Stimulated activated CD4-positive, alpha-beta T cell treated with anti-CD3 and anti-CD28 coated beads, Interleukin-4, amount 100 ng/mL, for 1 hour (primary cell): ENCODE measurements around the gene RASSF3.
"Not testable (repeated sequence)": the region's sequence is repeated elsewhere in the genome, so short reads cannot be mapped to it uniquely, and the experiment has no call there.

Experiments
- DNase-seq: peaks from one replicate; pipeline ENCODE4 v3.0.0-alpha.2; 2020

RASSF3 gene

DNA sequence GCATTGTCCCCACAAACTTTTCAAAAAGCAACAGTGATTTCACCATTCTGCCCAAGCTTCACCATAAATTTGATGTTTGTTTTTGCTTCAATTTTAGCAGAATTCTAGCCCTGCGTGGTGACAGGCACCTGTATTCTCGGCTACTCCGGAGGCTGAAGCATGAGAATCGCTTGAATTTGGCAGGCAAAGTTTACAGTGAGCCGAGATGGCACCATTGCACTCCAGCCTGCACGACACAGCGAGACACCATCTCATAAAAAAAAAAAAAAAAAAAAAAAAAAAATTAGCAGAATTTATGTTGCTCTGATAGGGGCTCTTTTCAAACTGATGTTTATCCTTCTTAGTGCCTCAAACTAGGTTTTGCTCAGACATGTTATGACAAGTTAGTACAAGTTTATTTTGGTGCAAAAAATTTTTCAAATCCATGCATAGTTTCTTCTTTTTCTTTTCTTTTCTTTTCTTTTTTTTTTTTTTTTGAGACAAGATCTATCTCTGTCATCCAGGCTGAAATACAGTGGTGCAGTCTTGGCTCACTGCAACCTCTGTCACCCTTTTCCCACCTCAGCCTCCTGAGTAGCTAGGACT lies 24.3 kb downstream of the RASSF3 start:
- no peak for DNase-seq

DNA sequence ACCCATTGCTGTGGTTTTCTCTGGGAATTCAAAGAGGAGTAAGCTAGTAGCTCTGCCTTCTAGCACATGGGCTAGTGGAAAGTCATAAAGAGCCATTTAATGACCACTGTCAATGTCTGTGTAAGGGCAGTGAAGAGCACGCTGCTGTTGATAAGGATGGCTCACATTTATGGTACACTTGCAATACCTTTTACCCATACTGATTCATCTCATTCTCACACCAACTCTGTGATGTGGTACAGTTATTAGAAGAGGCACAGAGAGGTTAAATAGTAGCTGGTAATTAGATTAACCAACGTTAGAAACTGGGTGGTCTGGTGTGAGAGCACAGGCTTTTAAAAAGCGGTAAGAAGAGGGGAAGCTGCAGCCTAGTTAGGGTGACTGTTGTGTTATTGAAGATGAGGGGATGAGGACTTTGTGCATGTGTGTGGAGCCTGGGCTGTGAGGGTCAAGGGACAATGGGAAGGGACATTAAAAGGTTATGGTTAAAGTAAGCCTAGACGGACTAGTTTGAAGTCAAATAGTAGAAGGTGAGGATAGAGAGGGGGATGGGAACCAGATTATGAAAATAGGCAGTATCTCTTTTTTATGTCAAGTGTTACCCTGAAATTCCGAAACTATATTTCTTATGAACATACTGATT lies 25.2 kb downstream of the RASSF3 start:
- DNase-seq = no peak

DNA sequence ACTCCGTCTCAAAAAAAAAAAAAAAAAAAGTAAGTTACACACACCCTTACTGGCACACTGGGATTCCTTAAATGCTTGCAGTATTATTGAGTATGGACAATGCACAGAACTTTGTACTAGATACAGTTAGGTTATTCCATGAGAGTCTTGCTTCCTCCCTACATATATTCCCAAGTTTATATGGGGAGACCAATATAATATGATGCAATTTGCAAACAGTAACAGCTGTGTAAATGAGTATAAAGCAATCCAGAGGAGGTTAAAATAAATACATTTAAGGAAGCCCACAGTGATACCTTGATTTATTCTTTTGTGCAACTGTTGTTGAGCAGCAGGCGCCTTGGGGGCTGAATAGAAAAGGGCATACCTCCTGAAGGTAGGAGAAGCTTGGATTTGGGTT lies 26.6 kb downstream of the RASSF3 start:
- DNase-seq = no peak

- no peak for DNase-seq
Measured at GRCh38 chr12:64639466-64639865, 29.2 kb downstream of the RASSF3 start.

GRCh38 chr12:64646318-64646717 lies 36.0 kb downstream of the RASSF3 start:
- no peak for DNase-seq

- no peak for DNase-seq
Measured at GRCh38 chr12:64649487-64649886, 39.2 kb downstream of the RASSF3 start.

DNA sequence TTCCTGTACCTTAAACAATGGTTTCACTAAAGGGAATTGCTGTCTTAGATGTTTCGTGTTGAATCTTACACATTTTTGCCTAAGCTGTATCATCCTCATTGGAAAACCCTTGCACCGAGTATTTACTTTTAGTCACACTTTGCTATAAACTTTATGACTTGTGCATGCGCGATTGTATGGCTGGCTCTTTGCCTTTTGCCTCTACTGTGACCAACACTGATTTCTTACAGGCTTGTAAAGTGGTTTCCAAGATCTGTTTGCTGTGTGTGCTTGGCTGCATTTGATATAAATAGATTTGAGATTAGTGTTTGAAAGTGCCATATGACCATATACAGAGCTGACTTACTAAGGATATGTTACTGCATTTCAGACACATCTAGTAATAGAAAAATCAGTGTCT lies 40.5 kb downstream of the RASSF3 start:
- no peak for DNase-seq

- DNase-seq = no peak
Measured at GRCh38 chr12:64652346-64652745, 42.1 kb downstream of the RASSF3 start.

DNA sequence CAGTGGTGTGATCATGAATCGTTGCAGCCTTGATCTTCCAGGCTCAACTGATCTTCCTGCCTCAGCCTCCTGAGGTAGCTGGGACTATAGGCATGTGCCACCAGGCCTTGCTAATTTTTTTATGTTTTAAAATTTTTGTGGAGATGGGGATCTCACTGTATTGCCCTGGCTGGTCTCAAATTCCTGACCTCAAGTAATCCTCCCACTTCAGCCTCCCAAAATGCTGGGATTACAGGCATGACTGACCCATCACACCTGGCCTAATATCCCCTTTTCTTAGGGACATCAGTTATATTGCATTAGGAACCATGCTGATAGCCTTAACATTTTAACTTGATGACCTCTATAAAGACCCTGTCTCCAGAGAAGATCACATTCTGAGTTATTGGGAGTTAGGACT lies 42.8 kb downstream of the RASSF3 start:
- no peak for DNase-seq

- DNase-seq = not testable (repeated sequence)
Measured at GRCh38 chr12:64653907-64654306, 43.6 kb downstream of the RASSF3 start.

DNA sequence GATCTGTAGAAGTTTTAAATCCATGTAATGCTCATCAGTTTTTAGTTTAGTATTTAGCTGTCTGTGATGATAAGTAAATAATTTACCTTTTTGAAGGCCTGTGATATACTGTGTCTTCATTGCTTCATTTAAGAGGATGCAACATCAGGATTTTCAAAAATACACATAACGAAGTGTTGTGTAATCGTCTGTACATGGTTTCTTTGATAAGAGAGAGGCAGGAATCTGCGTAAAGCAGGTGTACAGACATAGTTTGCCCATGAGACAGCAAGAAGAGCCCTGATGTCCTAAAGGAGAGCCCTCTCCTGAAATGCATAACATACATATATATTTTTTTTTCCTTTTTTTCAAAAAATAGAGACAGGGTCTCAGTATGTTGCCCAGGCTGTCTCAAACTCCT lies 44.8 kb downstream of the RASSF3 start:
- DNase-seq = no peak

DNA sequence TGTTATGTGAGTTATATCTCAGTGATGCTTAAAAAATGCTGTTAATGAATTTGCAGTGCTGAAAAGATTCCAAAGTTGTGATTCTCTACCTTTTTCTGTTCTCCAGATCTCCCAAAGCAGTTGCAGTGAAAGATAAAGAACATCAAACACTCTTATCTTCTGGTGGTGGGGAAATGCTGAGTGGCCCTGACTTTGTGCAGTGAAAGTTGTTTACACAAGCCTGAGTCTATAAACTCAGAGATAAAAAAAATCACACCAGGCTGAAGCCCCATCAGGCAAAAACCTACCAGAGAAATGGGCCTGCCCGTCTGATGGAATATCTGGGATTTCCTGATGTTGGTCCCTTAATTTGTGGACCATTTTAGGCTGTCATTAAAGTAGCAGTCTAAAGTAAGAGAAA lies 46.1 kb downstream of the RASSF3 start:
- DNase-seq = no peak

- no peak for DNase-seq
Measured at GRCh38 chr12:64658892-64659481, 48.7 kb downstream of the RASSF3 start.

DNA sequence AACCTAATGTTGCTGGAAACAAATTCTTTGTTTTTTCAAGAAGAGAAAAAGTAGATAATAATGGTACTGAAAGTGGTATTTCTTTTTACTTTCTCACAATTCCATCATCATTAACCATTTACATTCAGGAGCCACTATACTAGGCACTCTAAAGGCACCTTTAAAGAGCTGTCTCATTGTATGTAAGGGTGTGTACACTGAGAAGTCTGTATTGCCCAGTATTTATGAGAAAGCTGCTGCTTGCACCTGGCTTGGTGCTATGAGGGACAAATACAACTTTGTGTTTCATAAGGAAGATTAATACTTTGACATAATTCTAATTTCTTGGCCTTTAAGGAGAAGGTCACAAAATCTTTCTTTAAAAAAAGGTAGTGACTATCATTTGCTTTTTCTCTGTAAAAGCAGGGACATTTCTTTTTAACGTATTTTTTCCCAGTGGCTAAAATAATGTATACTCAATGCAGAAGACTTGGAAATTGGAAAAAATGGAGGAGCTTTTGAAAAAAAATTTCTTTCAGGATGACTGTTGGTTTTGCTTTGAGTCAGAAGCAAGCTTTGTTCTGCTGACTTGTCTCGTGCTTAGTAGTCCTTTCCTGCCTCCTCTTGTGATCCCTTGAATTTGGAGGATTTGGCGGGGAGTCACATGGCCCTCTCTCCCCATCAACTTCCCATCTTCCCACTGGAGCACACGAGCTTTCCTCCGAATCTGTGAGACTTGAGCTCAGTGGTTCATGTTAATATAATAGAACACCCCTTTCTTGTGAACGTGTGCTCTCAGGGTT lies 50.1 kb downstream of the RASSF3 start:
- DNase-seq = no peak

DNA sequence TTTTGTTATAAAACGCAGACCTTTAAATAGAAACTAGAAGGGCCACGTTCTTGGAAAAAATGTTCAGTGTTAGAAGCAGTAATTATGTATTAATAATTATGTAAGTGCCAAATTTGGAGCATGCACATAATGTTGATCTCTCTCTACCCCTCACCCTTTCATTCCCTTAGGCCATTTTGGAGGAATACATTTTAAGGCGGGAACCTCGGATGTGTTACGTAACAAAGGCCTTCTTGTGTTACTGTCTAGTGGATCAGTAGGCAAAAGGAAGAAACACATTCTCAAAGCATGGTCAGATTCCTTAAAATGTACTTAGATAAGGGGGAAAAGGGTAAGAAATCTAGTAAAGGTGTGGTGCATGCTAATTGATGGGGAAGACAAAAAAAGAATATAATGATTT lies 52.7 kb downstream of the RASSF3 start:
- DNase-seq = no peak

DNA sequence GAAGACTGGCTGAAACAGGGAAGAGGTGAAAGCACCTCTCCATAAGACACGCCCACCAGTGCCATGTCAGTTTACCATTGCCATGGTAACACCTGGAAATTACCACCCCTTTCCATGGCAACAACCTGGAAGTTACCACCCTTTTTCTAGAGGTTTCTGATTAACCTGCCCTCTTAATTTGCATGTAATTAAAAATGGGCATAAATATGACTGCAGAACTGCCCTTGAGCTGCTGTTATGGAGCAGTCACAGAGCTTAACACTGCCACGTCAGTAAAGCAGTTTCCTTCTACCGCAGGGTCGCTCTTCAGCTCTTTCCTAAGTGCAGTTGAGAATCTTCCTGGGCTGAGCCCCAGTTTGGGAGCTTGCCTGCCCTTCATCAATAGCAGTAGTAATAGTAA lies 55.2 kb downstream of the RASSF3 start:
- no peak for DNase-seq

DNA sequence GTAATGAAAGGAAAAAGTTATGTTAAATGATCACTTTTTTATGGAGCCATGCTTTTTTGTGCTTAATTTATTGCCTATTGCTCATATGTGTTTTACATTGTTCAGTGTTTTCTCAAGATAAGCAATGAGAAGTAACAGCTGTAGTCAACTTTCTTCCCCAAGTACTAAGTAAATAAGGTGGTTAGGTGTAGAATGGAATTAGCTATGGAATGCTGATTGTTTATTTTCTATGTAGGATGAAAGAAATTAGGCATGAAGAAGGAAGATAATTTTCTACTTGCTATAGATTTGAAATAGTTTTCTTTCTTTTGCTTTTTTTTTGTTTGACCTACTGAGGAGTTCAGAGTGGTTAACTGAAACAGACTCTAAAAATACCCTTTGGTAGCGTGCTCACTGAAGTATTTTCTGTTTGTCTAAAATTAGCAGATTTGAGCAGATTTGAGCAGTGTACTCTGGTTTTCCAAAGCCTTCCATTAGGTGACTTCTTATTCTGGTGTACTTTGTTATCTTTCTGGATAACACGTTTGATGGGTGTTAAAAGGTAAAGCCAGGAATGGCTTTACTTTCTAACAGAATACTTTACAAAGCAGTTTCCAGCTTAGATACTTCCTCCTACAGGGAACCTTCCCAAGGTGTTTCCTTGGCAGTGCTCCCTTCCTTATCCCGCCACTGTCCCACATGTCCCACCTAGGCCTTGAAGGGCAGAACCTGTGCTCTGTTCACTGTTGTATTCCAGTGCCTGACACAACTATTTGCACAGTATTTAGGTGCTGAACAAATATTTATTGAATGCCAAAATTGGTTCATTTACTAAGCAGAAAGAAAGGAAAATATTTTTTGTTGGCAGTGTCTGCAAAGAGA lies 56.0 kb downstream of the RASSF3 start:
- no peak for DNase-seq

DNA sequence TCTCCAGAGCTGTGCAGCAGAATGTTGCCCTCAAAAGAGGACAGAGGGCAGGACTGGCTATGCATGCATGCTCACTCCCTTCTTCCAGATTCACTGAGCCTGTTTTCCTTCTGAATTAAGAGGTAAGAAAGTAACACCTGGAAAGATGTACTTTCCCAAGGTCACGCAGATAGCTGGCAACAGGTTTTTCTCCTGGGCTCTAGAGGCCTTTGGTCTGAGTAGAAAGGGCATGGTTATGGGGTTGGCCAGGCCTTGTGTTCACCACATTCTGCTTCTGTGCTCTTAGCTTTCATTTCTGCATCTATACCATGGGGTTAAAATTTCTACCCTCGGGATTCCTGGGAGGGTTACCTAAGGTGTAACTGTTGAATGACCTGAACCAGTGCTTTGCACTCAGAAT lies 57.5 kb downstream of the RASSF3 start:
- DNase-seq = no peak

DNA sequence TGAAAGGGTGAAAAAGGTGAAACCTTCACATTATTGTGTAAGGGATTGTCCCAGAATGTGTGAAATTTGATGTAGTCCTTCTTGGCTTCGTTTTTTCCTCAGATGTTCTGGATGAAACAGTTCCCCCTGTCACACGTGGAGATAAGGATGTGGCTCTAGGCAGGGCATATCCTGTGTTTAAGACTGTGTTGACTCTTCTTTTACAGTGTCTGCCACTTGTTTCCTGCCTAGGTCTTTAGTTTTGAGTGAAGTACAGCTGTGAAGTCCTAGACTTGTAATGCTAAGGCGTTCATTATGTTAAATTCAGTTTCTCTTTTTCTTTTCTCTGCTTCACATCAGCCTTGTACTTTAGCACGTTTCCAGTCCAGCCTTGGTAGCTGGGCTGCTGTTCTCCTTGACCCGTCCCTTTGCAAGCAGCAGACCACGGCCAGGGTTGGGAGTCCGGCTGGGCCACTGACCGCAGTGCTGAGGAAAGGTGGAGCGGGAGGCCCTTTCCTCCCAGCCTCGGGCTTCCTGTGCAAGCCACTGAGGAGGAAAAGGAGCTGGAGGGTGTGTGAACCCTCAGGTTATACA lies 59.1 kb downstream of the RASSF3 start:
- peak; percentile 21 for DNase-seq

DNA sequence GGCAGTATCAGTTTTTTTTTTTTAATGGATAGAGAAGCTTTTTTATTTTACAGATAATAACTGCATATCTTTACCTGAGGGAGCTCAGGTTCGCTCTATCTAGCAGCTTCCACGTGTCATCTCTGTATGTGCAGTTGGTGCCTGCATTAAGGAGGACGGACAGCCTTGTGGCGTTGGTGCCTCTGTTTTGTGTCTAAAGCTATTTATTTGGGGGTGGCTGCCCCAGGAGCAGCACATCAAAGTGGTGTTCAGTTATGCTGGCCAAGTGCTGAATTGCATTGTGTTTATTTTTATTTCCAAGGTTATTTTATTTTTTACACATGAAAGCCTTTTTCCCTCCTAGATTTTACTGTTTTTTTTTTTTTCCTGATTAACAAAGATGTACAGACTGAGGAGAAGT lies 59.7 kb downstream of the RASSF3 start:
- no peak for DNase-seq

- no peak for DNase-seq
Measured at GRCh38 chr12:64670919-64671639, 60.8 kb downstream of the RASSF3 start.

DNA sequence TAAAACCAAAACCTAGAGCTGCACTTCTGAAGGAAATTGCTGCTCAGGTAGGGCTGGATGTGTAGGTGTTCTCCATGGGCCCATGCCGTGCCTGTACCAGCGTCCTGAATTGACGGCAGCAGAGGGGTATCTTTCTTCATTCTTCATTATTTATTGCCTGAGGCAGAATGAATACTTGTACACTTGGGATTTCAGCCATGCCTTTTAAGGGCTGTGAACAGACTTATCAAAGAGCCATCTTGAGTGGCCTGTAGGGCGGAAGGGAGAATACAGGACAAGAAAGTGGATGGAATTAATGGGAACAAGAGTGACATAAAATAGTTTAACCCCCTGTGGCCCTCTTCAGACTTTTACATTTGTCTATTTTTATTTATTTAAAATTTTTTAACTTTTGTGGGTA lies 61.4 kb downstream of the RASSF3 start:
- DNase-seq = no peak
